ENCODE results near the gene ROBO4. TPM values are rescaled to one million over a fixed set of nuclear protein-coding genes. Genes with fewer than 3 reads are reported as not detected.

Gene ROBO4
- total RNA-seq, 4 donors from 2014 or later = 4.8 to 31.8 (median 6.4) TPM

DNA sequence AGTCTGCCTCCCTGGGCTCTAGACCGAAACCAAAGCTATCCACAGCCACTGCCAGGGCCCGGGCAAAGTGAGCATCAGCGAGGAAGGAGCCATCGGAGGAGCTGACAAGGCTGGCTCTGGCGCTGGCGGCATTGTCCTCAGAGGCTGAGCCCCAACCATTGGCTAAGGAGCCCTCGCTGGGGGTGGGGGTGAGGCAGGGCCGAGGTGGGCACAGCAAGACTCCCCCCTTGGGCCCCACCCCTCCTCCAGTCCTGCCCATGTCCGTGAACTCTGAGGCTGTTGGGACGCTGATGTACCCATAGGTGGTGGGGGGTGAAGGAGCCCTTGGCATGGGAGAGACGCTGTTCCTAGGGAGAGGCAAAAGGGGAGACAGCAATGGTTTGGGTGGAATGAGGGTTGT is 11.2 kb downstream of the ROBO4 start:
- H3K27ac ChIP-seq = no peak overlapping the region
- intact Hi-C loops (cut with DNase I; ENCODE audit: low total_unique reads) (no loop called here), in situ Hi-C loops (cut with MboI; ENCODE audit: low pct_ligation_motif_present in 1 of 4, low pct_unique_long_range_greater_than_20kb in 1 of 4, low sequenced_read_pairs in 3 of 4) (no loop called here)
- no peak overlapping the region for H3K4me3 ChIP-seq
- DNase-seq = no peak
- peaks cover 8% of the 10 kb centered on the region for H3K27me3 ChIP-seq
- H3K9me3 ChIP-seq = no peaks in the 10 kb centered on the region
- peaks cover 0 to 11% (median 3%) of the 10 kb centered on the region in 4 donors for H3K4me1 ChIP-seq
- WGBS, 2 donors (ENCODE audit: low coverage in 1 of 2) = 85 to 88% methylated on average over 5 to 11 of the region's 11 CpGs
- H3K36me3 ChIP-seq = no peaks in the 10 kb centered on the region
- TF ChIP-seq POLR2AphosphoS5 (IDR thresholded peaks at IDR 0.05) = no peak
- no peak for TF ChIP-seq POLR2A (IDR thresholded peaks at IDR 0.05)
- TF ChIP-seq, protein P1, sequence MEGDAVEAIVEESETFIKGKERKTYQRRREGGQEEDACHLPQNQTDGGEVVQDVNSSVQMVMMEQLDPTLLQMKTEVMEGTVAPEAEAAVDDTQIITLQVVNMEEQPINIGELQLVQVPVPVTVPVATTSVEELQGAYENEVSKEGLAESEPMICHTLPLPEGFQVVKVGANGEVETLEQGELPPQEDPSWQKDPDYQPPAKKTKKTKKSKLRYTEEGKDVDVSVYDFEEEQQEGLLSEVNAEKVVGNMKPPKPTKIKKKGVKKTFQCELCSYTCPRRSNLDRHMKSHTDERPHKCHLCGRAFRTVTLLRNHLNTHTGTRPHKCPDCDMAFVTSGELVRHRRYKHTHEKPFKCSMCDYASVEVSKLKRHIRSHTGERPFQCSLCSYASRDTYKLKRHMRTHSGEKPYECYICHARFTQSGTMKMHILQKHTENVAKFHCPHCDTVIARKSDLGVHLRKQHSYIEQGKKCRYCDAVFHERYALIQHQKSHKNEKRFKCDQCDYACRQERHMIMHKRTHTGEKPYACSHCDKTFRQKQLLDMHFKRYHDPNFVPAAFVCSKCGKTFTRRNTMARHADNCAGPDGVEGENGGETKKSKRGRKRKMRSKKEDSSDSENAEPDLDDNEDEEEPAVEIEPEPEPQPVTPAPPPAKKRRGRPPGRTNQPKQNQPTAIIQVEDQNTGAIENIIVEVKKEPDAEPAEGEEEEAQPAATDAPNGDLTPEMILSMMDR (IDR thresholded peaks at IDR 0.05) = no peak
- no peak for TF ChIP-seq EP300 (IDR thresholded peaks at IDR 0.05; ENCODE audit: low read depth)

GRCh38 chr11:124884869-124885479 is 12.7 kb downstream of the ROBO4 start:
- no peaks in the 10 kb centered on the region for H3K36me3 ChIP-seq
- WGBS, 2 donors (ENCODE audit: low coverage in 1 of 2) = 80 to 100% methylated on average over 1 to 5 of the region's 5 CpGs
- in situ Hi-C loops (cut with MboI; ENCODE audit: low pct_ligation_motif_present in 1 of 4, low pct_unique_long_range_greater_than_20kb in 1 of 4, low sequenced_read_pairs in 3 of 4) = no loop called here

DNA sequence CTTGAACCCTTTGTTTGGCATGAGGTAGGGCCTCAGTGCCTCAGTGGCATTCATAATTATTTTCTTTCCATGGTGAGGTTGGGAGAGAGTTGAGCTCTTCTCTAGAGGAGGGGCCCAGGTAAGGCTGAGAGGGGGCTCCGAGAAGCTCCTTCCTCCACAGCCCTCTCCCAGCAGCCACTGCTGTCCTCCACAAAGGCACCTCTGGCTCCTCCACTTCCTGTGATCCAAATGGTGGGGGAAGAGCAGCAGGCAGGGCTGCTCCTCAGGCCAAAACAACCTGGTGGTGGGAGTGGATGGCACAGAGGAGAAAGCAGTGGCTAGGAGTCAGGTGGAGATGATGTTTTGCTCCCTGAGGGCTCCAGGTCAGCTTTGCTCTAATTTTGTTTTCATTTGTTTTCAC is 13.3 kb downstream of the ROBO4 start:
- 83% methylated on average over 1 of the region's 1 CpG; no CpG with 5 or more reads in 1 of the 2 donors for WGBS, 2 donors (ENCODE audit: low coverage in 1 of 2)
- in situ Hi-C loops (cut with MboI; ENCODE audit: low pct_ligation_motif_present in 1 of 4, low pct_unique_long_range_greater_than_20kb in 1 of 4, low sequenced_read_pairs in 3 of 4) = no loop called here
- H3K36me3 ChIP-seq = no peaks in the 10 kb centered on the region

More at GRCh38 chr11:124884869-124885479, 12.7 kb downstream of the ROBO4 start:
- H3K4me3 ChIP-seq = no peak overlapping the region
- TF ChIP-seq, protein P1 (IDR thresholded peaks at IDR 0.05) = no peak
- TF ChIP-seq POLR2AphosphoS5 (IDR thresholded peaks at IDR 0.05) (no peak), EP300 (IDR thresholded peaks at IDR 0.05; ENCODE audit: low read depth) (no peak), POLR2A (IDR thresholded peaks at IDR 0.05) (no peak)
- H3K4me1 ChIP-seq = peaks cover 0 to 11% (median 3%) of the 10 kb centered on the region in 4 donors
- H3K27ac ChIP-seq = no peak overlapping the region
- no peak for DNase-seq
- intact Hi-C loops (cut with DNase I; ENCODE audit: low total_unique reads) = no loop called here
- peaks cover 8% of the 10 kb centered on the region for H3K27me3 ChIP-seq
- H3K9me3 ChIP-seq = no peaks in the 10 kb centered on the region

GRCh38 chr11:124882339-124883071 is 15.2 kb downstream of the ROBO4 start:
- H3K27ac ChIP-seq = peak overlapping the region in 2 of 4 donors; percentile 14 to 46
- in situ Hi-C loops (cut with MboI; ENCODE audit: low pct_ligation_motif_present in 1 of 4, low pct_unique_long_range_greater_than_20kb in 1 of 4, low sequenced_read_pairs in 3 of 4) = no loop called here
- WGBS, 2 donors (ENCODE audit: low coverage in 1 of 2) = 34 to 50% methylated on average over 3 to 11 of the region's 11 CpGs
- peaks cover 7% of the 10 kb centered on the region for H3K27me3 ChIP-seq
- TF ChIP-seq POLR2A (IDR thresholded peaks at IDR 0.05) = no peak
- TF ChIP-seq POLR2AphosphoS5 (IDR thresholded peaks at IDR 0.05) = no peak
- TF ChIP-seq EP300 (IDR thresholded peaks at IDR 0.05; ENCODE audit: low read depth) = no peak
- TF ChIP-seq, protein P1 (IDR thresholded peaks at IDR 0.05) = no peak
- H3K4me3 ChIP-seq = no peak overlapping the region
- no peak for DNase-seq
- H3K36me3 ChIP-seq = no peaks in the 10 kb centered on the region
- no peaks in the 10 kb centered on the region for H3K9me3 ChIP-seq
- H3K4me1 ChIP-seq = peaks cover 0 to 13% (median 3%) of the 10 kb centered on the region in 4 donors
- intact Hi-C loops (cut with DNase I; ENCODE audit: low total_unique reads) = no loop called here

More for the DNA sequence above, 13.3 kb downstream of the ROBO4 start:
- peaks cover 8% of the 10 kb centered on the region for H3K27me3 ChIP-seq
- H3K4me1 ChIP-seq = peaks cover 0 to 11% (median 3%) of the 10 kb centered on the region in 4 donors
- TF ChIP-seq POLR2AphosphoS5 (IDR thresholded peaks at IDR 0.05) (no peak), EP300 (IDR thresholded peaks at IDR 0.05; ENCODE audit: low read depth) (no peak)
- TF ChIP-seq, protein P1 (IDR thresholded peaks at IDR 0.05) = no peak
- no peak overlapping the region for H3K4me3 ChIP-seq
- no peak overlapping the region for H3K27ac ChIP-seq
- no peak for DNase-seq
- intact Hi-C loops (cut with DNase I; ENCODE audit: low total_unique reads) = no loop called here
- no peaks in the 10 kb centered on the region for H3K9me3 ChIP-seq
